DND-41 (cell line): ENCODE results near the gene IL22.

Source experiments
- ATAC-seq: fragments of 200-7000 bp; cut with Tn5 transposase; 3 replicates; pipeline ENCODE4 v1.9.1; 2021; ENCODE audit warnings: low read depth; ENCODE audit not compliant: insufficient read depth
- DNase-seq: peaks from one replicate; pipeline ENCODE4 v3.0.0-alpha.2; 2020
- H2AFZ ChIP-seq: 2 replicates; pipeline ENCODE4 v1.6.0; 2012; ENCODE audit warnings: low read depth, low read length
- H3K27ac ChIP-seq: 2 replicates; pipeline ENCODE4 v1.5.1; 2012; ENCODE audit warnings: low read length, inconsistent platforms
- H3K27me3 ChIP-seq: fragments of 200-600 bp; sonication (generic); 2 replicates; pipeline ENCODE4 v1.6.0; 2012; ENCODE audit warnings: low read length, mild to moderate bottlenecking, inconsistent platforms; ENCODE audit not compliant: insufficient read depth, poor library complexity
- H3K36me3 ChIP-seq: 2 replicates; pipeline ENCODE4 v1.5.1; 2012; ENCODE audit warnings: low read length, inconsistent platforms; ENCODE audit not compliant: insufficient read depth
- H3K4me1 ChIP-seq: 2 replicates; pipeline ENCODE4 v1.5.1; 2012; ENCODE audit warnings: mild to moderate bottlenecking, low read length; ENCODE audit not compliant: insufficient read depth
- H3K4me2 ChIP-seq: 2 replicates; pipeline ENCODE4 v1.6.0; 2012; ENCODE audit warnings: mild to moderate bottlenecking, moderate library complexity, low read length, inconsistent platforms; ENCODE audit not compliant: insufficient read depth
- H3K4me3 ChIP-seq, 2 experiments: fragments of 200-600 bp in 1 of 2; shearing (Covaris generic) in 1 of 2; 2 replicates each; pipeline ENCODE4 v1.5.1; 2012 to 2016; ENCODE audit warnings: inconsistent platforms in 2 of 2, low read length in 2 of 2, mild to moderate bottlenecking in 2 of 2, low read depth in 1 of 2, moderate library complexity in 1 of 2
- H3K79me2 ChIP-seq: 2 replicates; pipeline ENCODE4 v1.6.0; 2012; ENCODE audit warnings: low read length, inconsistent platforms; ENCODE audit not compliant: insufficient read depth
- H3K9ac ChIP-seq: 2 replicates; pipeline ENCODE4 v1.6.0; 2012; ENCODE audit warnings: low read depth, mild to moderate bottlenecking, inconsistent platforms, low read length, moderate library complexity
- H3K9me3 ChIP-seq: 2 replicates; pipeline ENCODE4 v1.5.1; 2012; ENCODE audit warnings: low read length, moderate library complexity, mild to moderate bottlenecking, inconsistent platforms; ENCODE audit not compliant: insufficient read depth, severe bottlenecking
- H4K20me1 ChIP-seq: 2 replicates; pipeline ENCODE4 v1.6.0; 2012; ENCODE audit warnings: low read length; ENCODE audit not compliant: insufficient read depth
- EZH2 ChIP-seq: IDR thresholded peaks from 3 replicates; pipeline ENCODE4 v1.6.1; 2012; ENCODE audit warnings: borderline replicate concordance, low read depth, mild to moderate bottlenecking, moderate library complexity, low read length, inconsistent platforms; ENCODE audit not compliant: severe bottlenecking
- TF ChIP-seq, protein P1 (sequence below): IDR thresholded peaks from 2 replicates; pipeline ENCODE4 v1.5.1; 2012; ENCODE audit warnings: borderline replicate concordance, low read length, moderate library complexity, mild to moderate bottlenecking; ENCODE audit not compliant: poor library complexity, severe bottlenecking; ENCODE audit errors: extremely low read depth

Gene IL22, protein sequence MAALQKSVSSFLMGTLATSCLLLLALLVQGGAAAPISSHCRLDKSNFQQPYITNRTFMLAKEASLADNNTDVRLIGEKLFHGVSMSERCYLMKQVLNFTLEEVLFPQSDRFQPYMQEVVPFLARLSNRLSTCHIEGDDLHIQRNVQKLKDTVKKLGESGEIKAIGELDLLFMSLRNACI

DNA sequence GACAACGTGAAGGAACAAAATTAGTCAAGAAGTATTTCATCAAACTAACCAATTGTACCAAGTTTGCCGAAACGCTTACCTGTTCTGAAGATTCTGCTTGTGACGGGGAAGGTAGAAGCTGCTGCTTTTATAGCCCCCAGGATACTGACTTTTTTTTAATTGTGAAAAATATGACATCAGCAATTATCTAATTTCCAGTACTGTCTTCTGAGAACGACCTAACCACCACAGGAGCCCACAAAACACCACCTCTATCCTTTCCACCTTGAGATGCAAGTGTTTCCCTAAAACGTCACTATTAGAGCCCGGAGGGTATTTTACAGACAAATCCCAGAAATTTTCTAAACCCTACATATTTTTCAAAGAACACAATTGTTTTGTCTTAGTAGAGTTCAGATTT is at the start of gene IL22:
Gene IL22, minus strand, starts transcription at position 101 of the 400 bp plus-strand sequence. CDS start 156 bp downstream, outside the sequence.
- TF ChIP-seq EZH2 = no peak
- TF ChIP-seq, protein P1, sequence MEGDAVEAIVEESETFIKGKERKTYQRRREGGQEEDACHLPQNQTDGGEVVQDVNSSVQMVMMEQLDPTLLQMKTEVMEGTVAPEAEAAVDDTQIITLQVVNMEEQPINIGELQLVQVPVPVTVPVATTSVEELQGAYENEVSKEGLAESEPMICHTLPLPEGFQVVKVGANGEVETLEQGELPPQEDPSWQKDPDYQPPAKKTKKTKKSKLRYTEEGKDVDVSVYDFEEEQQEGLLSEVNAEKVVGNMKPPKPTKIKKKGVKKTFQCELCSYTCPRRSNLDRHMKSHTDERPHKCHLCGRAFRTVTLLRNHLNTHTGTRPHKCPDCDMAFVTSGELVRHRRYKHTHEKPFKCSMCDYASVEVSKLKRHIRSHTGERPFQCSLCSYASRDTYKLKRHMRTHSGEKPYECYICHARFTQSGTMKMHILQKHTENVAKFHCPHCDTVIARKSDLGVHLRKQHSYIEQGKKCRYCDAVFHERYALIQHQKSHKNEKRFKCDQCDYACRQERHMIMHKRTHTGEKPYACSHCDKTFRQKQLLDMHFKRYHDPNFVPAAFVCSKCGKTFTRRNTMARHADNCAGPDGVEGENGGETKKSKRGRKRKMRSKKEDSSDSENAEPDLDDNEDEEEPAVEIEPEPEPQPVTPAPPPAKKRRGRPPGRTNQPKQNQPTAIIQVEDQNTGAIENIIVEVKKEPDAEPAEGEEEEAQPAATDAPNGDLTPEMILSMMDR = no peak
- Histone ChIP-seq H3K9ac (no peak within 1 kb of the TSS), H3K27me3 (no peaks in the 10 kb centered on the region), H3K79me2 (no peaks in the 10 kb centered on the region), H2AFZ (no peak within 1 kb of the TSS), H4K20me1 (no peaks in the 10 kb centered on the region), H3K36me3 (no peaks in the 10 kb centered on the region), H3K9me3 (no peaks in the 10 kb centered on the region), H3K4me1 (no peaks in the 10 kb centered on the region), H3K4me2 (no peak within 1 kb of the TSS), H3K4me3 (no peak within 1 kb of the TSS), H3K27ac (no peak within 1 kb of the TSS)
- ATAC-seq = no peak
- DNase-seq = no peak

DNA sequence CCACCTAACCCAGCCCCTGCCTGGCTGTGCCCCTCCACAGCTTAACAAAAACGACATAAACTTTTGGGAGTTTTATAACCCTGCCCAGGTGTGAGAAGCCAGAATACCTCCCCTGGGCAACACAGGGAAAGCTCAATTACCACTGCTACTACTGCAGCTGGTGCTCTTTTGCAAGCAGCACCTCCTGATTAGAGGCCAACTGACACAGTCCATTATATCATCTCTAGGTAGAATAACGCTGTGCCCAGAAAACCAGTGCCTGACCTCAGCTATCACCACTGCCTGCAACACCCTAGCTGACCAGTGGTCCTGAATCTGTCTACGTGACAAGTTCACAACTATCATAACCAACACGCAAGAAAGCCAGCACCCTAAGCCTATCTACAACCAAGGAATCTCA is 44.5 kb upstream of the IL22 start:
- ATAC-seq = no peak
- no peaks in the 10 kb centered on the region for H3K27me3 ChIP-seq
- no peak for DNase-seq
- no peak overlapping the region for H2AFZ ChIP-seq
- H3K9ac ChIP-seq = no peak overlapping the region
- H3K4me3 ChIP-seq = no peak overlapping the region
- no peaks in the 10 kb centered on the region for H3K79me2 ChIP-seq
- H3K9me3 ChIP-seq = no peaks in the 10 kb centered on the region
- H3K36me3 ChIP-seq = peaks cover 50% of the 10 kb centered on the region
- no peak overlapping the region for H3K27ac ChIP-seq
- H4K20me1 ChIP-seq = no peaks in the 10 kb centered on the region
- TF ChIP-seq, protein P1 = no peak
- TF ChIP-seq EZH2 = no peak
- no peaks in the 10 kb centered on the region for H3K4me1 ChIP-seq
- no peak overlapping the region for H3K4me2 ChIP-seq

DNA sequence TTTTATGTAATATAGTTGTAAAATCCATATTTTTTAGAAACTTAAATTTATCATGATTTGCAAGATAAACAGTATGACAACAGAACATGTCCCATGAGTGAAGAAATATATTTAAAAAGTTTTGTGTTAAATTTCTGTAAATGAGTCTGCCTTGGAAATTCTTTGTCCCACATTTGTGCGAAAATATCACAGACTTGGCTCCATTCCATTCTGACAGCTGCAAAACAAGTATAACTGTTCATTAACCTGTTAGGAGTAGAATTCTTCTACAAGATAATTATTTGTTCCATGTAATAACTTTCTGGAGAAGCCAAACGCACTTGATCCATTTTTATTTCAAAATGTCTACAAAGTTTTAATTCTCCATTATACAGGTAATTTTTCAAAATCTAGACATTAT is 40.8 kb upstream of the IL22 start:
- no peak overlapping the region for H3K4me2 ChIP-seq
- no peaks in the 10 kb centered on the region for H4K20me1 ChIP-seq
- no peak overlapping the region for H2AFZ ChIP-seq
- DNase-seq = no peak
- H3K4me1 ChIP-seq = peaks cover 7% of the 10 kb centered on the region; the same call in 1 of the 2 replicates
- no peak overlapping the region for H3K4me3 ChIP-seq
- no peaks in the 10 kb centered on the region for H3K27me3 ChIP-seq
- no peaks in the 10 kb centered on the region for H3K79me2 ChIP-seq
- H3K27ac ChIP-seq = no peak overlapping the region
- H3K9me3 ChIP-seq = no peaks in the 10 kb centered on the region
- no peak for ATAC-seq
- H3K36me3 ChIP-seq = peaks cover 22% of the 10 kb centered on the region
- TF ChIP-seq, protein P1 = no peak
- no peak overlapping the region for H3K9ac ChIP-seq
